Kidney tubule cell (primary cell): ENCODE data around the gene CCDC102B.

ENCODE experiments used
- DNase-seq: peaks from one replicate; pipeline ENCODE4 v3.0.0-alpha.2; 2018; ENCODE audit warnings: low spot score

CCDC102B gene

DNA sequence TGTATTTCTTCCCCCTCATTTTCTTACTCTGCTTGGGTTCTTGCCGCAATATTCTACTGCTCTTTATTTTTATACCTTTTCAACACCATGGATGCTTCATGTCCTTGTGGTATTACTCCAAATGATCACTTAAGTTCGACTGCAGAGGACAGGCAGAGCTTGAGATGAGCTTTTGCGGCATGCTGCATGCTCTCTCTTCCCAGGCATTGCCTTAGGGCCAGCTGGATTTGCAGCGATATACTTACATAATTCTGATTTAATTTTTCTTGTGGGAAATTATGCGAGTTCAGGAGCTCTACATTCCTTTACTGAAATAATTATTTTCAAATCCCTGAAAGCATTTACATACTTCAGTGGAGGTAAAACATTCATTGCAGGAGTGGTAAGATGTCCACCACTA, 288.1 kb downstream of the CCDC102B start:
- no peak for DNase-seq

DNA sequence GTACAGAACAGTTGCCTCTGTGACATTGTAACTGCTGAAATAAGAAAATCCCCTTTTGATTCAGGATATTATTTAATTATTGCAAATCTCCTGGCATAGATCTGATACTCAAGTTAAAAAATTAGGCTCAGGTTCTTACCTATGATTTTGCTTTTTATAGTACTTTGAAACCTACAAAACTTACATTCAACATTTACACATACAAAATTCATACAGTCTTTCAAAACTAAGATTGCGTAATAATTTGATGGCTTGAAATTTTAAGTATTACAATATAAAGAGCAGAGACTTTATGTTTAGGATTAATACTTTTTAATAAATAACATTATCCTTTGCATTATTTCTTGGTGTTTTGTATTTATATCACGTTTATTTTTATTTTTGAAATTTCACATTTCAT, 291.1 kb downstream of the CCDC102B start:
- no peak for DNase-seq

DNA sequence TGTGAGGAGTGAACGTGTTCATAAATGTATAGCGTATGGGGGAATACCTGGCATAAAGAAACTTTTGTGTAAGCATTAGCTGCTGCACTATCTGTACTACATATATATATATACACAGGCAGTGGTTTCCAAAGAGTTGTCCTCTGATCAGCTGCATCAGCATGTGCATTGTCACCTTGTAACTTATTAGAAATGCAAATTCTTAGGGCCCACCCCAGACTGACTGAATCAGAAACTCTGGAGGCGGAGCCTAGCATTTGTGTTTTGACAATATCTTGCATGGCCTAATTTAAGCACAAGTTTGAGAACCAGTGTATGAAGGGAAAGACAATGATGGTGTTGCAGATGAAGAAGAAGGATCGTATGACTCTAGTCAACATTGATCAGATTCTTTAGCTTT, 299.5 kb downstream of the CCDC102B start:
- DNase-seq = no peak

DNA sequence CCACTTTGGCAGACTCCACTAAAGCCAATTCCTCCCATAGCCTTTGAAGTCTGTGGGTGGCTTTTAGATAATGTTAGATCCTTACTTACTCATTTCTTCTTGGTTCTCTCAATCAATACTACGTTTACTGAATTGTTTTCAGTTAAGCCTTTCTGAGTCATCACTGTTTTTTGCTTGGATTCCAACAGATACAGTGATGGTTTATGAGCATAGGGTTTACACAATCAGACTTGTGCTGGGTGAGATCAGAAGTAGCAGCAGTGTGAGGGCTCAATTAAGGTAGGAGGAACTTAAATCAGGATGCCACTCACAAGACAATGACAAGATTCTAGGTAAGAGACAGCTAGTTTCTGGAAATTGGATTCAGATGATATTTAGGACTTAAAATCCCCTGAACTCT, 305.1 kb downstream of the CCDC102B start:
- no peak for DNase-seq
